ENCODE results near the gene OR2T6. TPM values are rescaled to one million over a fixed set of nuclear protein-coding genes. Genes with fewer than 3 reads are reported as not detected.
"Not testable (repeated sequence)": the region's sequence is repeated elsewhere in the genome, so short reads cannot be mapped to it uniquely, and the experiment has no call there.

The OR2T6 gene, protein sequence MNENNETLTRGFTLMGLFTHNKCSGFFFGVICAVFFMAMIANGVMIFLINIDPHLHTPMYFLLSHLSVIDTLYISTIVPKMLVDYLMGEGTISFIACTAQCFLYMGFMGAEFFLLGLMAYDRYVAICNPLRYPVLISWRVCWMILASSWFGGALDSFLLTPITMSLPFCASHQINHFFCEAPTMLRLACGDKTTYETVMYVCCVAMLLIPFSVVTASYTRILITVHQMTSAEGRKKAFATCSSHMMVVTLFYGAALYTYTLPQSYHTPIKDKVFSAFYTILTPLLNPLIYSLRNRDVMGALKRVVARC
- polyA plus RNA-seq (2014; cell fraction: cytosol; rRNA removed): not detected in 2 replicates
- polyA plus RNA-seq (2014; cell fraction: nucleus; rRNA removed): not detected in 2 replicates

- DNase-seq (ENCODE audit: low spot score): no peak
Measured at GRCh38 chr1:248375446-248375845, at the start of gene OR2T6. Gene OR2T6, plus strand, starts transcription at chr1:248375746. Its CDS starts 11,863 bp downstream, at chr1:248387609.

GRCh38 chr1:248343451-248343850, 32.1 kb upstream of the OR2T6 start:
- no peak for DNase-seq (ENCODE audit: low spot score)

DNA sequence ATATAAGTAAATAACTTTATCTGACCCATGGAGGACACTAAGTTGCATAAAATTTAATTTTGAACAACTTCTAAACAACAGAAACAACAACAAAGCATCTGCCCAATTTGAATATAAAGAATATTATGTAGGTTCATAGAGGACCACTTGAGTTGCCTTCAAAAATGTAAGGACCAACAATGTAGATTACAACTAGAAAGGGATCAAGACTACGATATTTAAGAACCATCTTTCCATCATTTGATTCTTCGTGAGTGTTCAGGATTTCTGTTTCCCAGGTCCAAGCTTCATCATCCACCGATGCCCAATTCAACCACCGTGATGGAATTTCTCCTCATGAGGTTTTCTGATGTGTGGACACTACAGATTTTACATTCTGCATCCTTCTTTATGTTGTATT, 27.1 kb upstream of the OR2T6 start, which contains the start of gene OR14C36:
Gene OR14C36 (plus strand): TSS at position 301 of the 400 bp plus-strand sequence. CDS start 0 bp downstream, at position 301.
- no peak for DNase-seq (ENCODE audit: low spot score)

- no peak for DNase-seq (ENCODE audit: low spot score)
Measured at GRCh38 chr1:248359415-248359814, 16.1 kb upstream of the OR2T6 start.

- DNase-seq (ENCODE audit: low spot score): no peak
Measured at GRCh38 chr1:248361121-248361715, 14.3 kb upstream of the OR2T6 start, which contains the start of gene OR2T4. Gene OR2T4, plus strand, starts transcription at chr1:248361665. Its CDS starts 0 bp downstream, at chr1:248361665.

GRCh38 chr1:248366609-248367008, 8.9 kb upstream of the OR2T6 start:
- no peak for DNase-seq (ENCODE audit: low spot score)

- DNase-seq (ENCODE audit: low spot score): no peak
Measured at GRCh38 chr1:248372394-248372793, 3.2 kb upstream of the OR2T6 start.

DNA sequence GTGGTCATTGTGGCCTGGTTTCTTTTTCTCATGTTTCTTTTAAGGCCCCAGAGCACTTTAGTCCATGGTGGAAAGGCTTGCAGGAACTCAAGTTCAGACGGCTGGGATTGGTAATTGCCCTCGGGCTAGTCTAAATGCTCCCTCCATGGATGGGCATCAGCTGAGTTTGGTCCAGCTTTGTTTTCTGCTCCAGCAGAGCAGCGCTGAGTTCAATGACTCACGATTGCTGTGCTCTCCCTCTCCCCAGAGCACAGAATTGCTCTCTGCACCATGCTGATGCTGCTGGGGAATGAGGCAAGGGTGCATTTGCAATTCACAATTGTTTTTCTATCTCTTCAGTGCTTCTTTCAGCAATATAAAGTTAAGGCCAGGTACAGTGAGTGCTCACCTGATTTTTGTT, 1.8 kb upstream of the OR2T6 start:
- no peak for DNase-seq (ENCODE audit: low spot score)

DNA sequence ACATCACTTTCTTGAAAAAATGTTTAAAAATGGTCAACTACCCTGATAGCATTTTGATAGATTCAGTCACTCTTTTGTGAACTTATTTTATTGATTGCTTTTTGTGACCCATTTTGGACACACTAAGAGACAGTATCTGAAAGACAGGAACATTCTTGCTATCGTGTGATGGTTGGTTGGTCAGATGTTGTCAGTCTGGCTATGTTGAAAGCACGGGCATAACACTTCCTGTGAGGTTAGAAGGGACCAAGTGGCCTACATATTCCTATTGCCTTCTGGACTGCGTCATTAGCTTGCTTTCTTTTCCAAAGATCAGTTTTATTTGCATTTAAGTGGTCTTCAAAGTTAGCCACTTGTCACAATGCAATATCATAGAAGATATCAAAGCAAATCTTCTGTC, 1.4 kb downstream of the OR2T6 start:
- DNase-seq (ENCODE audit: low spot score): no peak

DNA sequence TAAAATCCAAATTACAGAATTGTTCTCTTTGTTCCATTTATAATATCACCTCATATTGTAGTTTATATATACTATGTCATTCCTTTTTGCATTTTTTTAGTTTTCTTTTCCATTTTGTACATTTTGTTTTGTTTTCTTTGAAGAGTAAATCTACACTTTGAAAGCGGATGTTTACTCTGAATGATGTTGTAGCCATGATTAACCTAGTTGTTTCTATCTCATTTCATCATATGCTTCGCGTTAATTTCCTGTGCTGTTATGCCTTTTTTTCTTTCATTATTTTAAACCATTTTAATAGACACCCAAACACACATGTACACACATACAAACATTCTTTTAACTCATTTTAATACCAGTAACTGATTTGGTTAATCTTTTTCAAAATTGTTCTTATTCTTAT, 5.3 kb downstream of the OR2T6 start:
- DNase-seq (ENCODE audit: low spot score): no peak

GRCh38 chr1:248388426-248388825, 12.9 kb downstream of the OR2T6 start:
- no peak for DNase-seq (ENCODE audit: low spot score)

DNA sequence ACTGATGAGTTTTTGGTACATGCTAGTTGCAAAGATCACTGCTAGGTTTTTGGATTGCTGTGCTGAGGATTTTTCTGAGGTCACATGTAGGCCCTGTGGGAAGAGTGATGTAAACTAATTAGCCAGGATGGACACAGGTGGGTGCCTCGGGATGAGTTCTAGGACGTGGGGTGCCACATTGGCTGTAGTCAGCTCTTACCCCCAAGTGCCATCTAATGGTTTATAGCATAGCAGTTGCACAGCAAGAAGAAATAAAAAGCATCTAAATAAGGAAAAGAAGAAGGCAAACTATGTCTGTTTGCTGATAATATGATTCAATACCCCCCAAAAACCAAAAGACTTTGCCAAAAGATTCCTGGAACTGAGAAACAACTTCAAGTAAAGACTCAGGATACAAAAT, 17.5 kb downstream of the OR2T6 start:
- DNase-seq (ENCODE audit: low spot score): no peak

DNA sequence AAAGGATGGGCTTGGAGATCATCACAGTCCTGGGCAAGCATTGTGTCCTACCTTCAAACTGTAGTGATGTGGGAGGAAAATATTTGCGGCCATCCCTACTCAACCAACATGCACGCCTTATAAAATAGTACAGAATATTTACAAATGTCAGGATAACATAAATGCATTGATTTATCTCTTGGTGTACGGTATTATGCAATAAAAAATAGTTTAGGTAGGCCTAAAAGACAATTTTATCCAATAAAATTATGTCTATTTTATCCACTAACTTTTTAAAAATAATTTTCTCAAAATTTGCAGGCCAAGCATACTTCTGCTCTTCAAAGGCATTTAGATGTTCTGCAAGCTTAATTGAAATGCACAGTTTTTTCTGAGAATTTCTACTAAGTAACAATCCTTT, 27.2 kb downstream of the OR2T6 start, which contains the start of gene OR2T1:
Gene OR2T1 (plus strand): TSS at position 301 of the 400 bp plus-strand sequence. CDS start 3,100 bp downstream, outside the sequence.
- no peak for DNase-seq (ENCODE audit: low spot score)

GRCh38 chr1:248404024-248404423, 28.5 kb downstream of the OR2T6 start:
- DNase-seq (ENCODE audit: low spot score): peak; percentile 10

- no peak for DNase-seq (ENCODE audit: low spot score)
Measured at GRCh38 chr1:248406721-248407692, 31.5 kb downstream of the OR2T6 start.

- no peak for DNase-seq (ENCODE audit: low spot score)
Measured at GRCh38 chr1:248416226-248416625, 40.7 kb downstream of the OR2T6 start.

DNA sequence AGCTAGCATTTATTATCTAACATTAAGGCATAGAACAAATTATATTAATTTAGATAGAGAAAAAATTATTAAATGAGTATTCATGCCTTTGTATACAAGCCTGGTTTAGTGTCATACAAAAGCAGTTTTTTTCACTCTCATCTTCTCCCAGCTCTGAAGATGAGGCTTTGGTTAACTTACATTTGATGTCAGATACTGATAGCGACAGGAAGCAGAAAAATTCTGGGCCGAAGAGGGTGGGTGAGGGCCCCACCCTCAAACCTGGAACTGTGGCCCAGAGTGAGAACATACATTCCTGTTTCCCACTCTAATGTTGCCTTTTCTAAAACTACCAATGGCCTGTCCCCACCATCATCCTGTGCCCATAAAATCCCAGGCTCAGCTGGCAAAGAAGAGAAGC, 42.3 kb downstream of the OR2T6 start:
- DNase-seq (ENCODE audit: low spot score): no peak

DNA sequence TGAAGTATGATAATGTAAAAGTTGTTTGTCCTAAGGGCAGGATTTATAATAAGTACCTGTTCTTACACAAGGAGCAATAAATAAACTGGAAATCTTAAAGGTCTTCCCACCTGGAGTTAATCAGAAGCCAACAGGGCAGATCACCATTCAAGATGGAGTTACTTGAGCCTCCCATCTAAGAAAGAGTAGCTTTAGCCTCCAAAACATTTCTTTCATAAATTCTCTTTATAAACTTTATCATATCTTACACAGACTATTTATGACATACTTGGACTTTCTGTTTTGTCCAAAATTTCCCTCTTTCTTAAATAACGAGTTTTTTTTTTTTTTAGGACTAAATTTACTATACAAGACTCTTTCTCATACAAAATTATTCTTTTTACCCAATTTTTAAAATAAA, 45.8 kb downstream of the OR2T6 start:
- peak; percentile 6 for DNase-seq (ENCODE audit: low spot score)

DNA sequence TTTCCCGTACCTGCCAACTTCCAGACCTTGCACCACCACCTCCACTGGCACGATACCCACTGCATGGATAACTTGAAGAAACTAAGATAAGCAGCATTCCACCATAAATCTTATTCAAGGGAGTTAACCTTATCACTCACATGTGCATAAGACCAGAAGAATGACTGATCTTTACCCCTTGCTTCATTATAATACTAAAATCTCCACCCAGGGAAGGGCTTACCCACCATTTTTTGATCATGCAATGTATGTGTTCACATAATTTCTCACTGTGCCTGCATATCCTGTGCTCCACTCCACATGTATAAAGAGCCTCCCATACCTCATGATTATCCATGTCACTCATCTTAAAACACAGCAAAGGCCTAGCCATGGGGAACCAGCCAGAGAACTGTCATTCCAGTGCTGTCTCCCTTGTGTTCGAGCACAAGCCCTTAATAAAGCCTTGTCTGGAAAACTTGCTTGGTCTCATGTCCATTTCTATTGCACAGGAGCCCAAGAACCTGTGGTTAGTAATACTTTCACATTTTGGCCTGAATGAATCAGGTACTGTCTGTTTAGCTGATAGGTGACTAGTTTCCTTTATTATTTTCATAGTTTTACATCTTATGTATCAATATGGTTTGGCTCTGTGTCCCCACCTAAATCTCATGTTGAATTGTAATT, 52.1 kb downstream of the OR2T6 start:
- DNase-seq (ENCODE audit: low spot score): not testable (repeated sequence)

- DNase-seq (ENCODE audit: low spot score): not testable (repeated sequence)
Measured at GRCh38 chr1:248428192-248428533, 52.6 kb downstream of the OR2T6 start.

- not testable (repeated sequence) for DNase-seq (ENCODE audit: low spot score)
Measured at GRCh38 chr1:248431683-248432082, 56.1 kb downstream of the OR2T6 start.

All from SK-N-DZ (cell line).